Measurements from ENCODE around the gene CNN2. TPM values are rescaled to one million over a fixed set of nuclear protein-coding genes. Genes with fewer than 3 reads are reported as not detected.
A peak's percentile ranks its signal among the peaks of the same experiment; 100 is the strongest.

Gene CNN2
- total and polyA plus RNA-seq, 9 of the 15 experiments (the other 6 are each of a cell fraction or from before 2014, with no cell fraction given): 12.1 to 174 (median 52.7) TPM

DNA sequence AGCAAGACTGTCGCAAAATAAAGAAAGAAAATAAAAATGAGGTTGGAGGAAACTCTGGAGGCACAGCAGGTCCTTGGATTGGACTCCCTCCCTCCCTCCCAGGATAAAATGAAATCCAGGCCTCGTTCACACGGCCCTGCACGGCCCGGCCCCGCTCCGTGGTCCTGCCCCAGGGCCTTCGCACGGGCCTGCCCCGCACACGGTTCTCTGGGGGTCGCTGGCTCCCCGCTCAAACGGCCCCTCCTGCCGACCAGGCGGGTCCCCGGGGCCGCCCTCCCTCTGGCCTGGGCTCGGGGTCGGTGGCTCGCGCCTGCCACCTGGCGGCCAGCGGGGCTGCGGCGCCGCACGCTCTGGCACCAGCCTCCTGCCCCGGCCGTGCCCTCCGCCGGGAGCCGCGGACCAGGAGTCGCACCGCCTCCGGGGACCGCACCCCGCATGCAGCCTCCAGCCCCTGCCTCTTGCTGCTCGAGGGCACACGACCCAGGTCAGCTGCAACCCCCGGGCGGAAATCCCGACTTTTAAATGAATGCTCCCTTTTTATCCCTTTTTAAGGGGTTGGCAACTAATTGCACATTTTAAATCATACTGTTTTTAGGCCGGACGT lies 43.7 kb upstream of the CNN2 start (continued):
- TF ChIP-seq, protein P1, sequence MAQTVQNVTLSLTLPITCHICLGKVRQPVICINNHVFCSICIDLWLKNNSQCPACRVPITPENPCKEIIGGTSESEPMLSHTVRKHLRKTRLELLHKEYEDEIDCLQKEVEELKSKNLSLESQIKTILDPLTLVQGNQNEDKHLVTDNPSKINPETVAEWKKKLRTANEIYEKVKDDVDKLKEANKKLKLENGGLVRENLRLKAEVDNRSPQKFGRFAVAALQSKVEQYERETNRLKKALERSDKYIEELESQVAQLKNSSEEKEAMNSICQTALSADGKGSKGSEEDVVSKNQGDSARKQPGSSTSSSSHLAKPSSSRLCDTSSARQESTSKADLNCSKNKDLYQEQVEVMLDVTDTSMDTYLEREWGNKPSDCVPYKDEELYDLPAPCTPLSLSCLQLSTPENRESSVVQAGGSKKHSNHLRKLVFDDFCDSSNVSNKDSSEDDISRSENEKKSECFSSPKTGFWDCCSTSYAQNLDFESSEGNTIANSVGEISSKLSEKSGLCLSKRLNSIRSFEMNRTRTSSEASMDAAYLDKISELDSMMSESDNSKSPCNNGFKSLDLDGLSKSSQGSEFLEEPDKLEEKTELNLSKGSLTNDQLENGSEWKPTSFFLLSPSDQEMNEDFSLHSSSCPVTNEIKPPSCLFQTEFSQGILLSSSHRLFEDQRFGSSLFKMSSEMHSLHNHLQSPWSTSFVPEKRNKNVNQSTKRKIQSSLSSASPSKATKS (CRISPR knock-in tag; IDR thresholded peaks at IDR 0.05): no peak
- TF ChIP-seq, protein P2, sequence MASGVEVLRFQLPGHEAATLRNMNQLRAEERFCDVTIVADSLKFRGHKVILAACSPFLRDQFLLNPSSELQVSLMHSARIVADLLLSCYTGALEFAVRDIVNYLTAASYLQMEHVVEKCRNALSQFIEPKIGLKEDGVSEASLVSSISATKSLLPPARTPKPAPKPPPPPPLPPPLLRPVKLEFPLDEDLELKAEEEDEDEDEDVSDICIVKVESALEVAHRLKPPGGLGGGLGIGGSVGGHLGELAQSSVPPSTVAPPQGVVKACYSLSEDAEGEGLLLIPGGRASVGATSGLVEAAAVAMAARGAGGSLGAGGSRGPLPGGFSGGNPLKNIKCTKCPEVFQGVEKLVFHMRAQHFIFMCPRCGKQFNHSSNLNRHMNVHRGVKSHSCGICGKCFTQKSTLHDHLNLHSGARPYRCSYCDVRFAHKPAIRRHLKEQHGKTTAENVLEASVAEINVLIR (CRISPR knock-in tag; IDR thresholded peaks at IDR 0.05): 0 out of 2 replicates have a peak, but pooled peaks have one; percentile 9
- TF ChIP-seq ZNF282 (CRISPR knock-in tag; IDR thresholded peaks at IDR 0.05): no peak
- TF ChIP-seq TAF15 (IDR thresholded peaks at IDR 0.05; ENCODE audit: low read depth, low read length): no peak
- TF ChIP-seq, protein P3, sequence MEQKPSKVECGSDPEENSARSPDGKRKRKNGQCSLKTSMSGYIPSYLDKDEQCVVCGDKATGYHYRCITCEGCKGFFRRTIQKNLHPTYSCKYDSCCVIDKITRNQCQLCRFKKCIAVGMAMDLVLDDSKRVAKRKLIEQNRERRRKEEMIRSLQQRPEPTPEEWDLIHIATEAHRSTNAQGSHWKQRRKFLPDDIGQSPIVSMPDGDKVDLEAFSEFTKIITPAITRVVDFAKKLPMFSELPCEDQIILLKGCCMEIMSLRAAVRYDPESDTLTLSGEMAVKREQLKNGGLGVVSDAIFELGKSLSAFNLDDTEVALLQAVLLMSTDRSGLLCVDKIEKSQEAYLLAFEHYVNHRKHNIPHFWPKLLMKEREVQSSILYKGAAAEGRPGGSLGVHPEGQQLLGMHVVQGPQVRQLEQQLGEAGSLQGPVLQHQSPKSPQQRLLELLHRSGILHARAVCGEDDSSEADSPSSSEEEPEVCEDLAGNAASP (IDR thresholded peaks at IDR 0.05): no peak
- no peak for TF ChIP-seq CSDE1 (IDR thresholded peaks at IDR 0.05)
- no peak for TF ChIP-seq ZBTB8A (IDR thresholded peaks at IDR 0.05; ENCODE audit: partially characterized antibody)
- 0 out of 2 replicates have a peak, but pooled peaks have one; percentile 30 for TF ChIP-seq ZFX (CRISPR knock-in tag; IDR thresholded peaks at IDR 0.05)
- no peak for TF ChIP-seq PHB (CRISPR knock-in tag; IDR thresholded peaks at IDR 0.05)
- no peak for TF ChIP-seq NKRF (IDR thresholded peaks at IDR 0.05; ENCODE audit: borderline replicate concordance)
- no peak for TF ChIP-seq TAL1 (IDR thresholded peaks at IDR 0.05)
- TF ChIP-seq CBFA2T3 (IDR thresholded peaks at IDR 0.05): no peak
- TF ChIP-seq MECOM (CRISPR knock-in tag; IDR thresholded peaks at IDR 0.05): no peak
- no peak for TF ChIP-seq HMG20B (CRISPR knock-in tag; IDR thresholded peaks at IDR 0.05)
- no peak for TF ChIP-seq FOSL1 (tag; conservative IDR thresholded peaks at IDR 0.05)
- no peak for TF ChIP-seq MCM2 (IDR thresholded peaks at IDR 0.05; ENCODE audit: low read depth)
- TF ChIP-seq, protein P4, sequence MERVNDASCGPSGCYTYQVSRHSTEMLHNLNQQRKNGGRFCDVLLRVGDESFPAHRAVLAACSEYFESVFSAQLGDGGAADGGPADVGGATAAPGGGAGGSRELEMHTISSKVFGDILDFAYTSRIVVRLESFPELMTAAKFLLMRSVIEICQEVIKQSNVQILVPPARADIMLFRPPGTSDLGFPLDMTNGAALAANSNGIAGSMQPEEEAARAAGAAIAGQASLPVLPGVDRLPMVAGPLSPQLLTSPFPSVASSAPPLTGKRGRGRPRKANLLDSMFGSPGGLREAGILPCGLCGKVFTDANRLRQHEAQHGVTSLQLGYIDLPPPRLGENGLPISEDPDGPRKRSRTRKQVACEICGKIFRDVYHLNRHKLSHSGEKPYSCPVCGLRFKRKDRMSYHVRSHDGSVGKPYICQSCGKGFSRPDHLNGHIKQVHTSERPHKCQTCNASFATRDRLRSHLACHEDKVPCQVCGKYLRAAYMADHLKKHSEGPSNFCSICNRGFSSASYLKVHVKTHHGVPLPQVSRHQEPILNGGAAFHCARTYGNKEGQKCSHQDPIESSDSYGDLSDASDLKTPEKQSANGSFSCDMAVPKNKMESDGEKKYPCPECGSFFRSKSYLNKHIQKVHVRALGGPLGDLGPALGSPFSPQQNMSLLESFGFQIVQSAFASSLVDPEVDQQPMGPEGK (CRISPR knock-in tag; IDR thresholded peaks at IDR 0.05; ENCODE audit: borderline replicate concordance): no peak
- TF ChIP-seq CHD2 (IDR thresholded peaks at IDR 0.05; ENCODE audit: low read depth, low read length): no peak
- TF ChIP-seq, protein P5, sequence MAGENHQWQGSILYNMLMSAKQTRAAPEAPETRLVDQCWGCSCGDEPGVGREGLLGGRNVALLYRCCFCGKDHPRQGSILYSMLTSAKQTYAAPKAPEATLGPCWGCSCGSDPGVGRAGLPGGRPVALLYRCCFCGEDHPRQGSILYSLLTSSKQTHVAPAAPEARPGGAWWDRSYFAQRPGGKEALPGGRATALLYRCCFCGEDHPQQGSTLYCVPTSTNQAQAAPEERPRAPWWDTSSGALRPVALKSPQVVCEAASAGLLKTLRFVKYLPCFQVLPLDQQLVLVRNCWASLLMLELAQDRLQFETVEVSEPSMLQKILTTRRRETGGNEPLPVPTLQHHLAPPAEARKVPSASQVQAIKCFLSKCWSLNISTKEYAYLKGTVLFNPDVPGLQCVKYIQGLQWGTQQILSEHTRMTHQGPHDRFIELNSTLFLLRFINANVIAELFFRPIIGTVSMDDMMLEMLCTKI (IDR thresholded peaks at IDR 0.05; ENCODE audit: partially characterized antibody): no peak
